BLaER1 treated with 17β-estradiol and CSF1 and Interleukin-3, amounts not matched to agents 10 nM and 100 nM (cell line): Measurements from ENCODE around the gene ARCN1.

Experiments used
- H3K27ac ChIP-seq, 11 experiments: shearing (Covaris generic); formaldehyde crosslinking; 2 replicates each; pipeline ENCODE4 v1.8.1; 2022
- H3K27me3 ChIP-seq, 11 experiments: shearing (Covaris generic); formaldehyde crosslinking; 2 replicates each; pipeline ENCODE4 v1.8.1; 2022
- H3K36me3 ChIP-seq, 11 experiments: shearing (Covaris generic); formaldehyde crosslinking; 2 replicates each; pipeline ENCODE4 v1.8.1; 2022
- H3K4me1 ChIP-seq, 10 experiments: shearing (Covaris generic); formaldehyde crosslinking; 2 replicates each; pipeline ENCODE4 v1.8.1; 2022
- H3K4me2 ChIP-seq, 11 experiments: shearing (Covaris generic); formaldehyde crosslinking; 2 replicates each; pipeline ENCODE4 v1.8.1; 2022
- H3K4me3 ChIP-seq, 10 experiments: shearing (Covaris generic); formaldehyde crosslinking; 2 replicates each; pipeline ENCODE4 v1.8.1; 2022
- H3K9ac ChIP-seq, 11 experiments: shearing (Covaris generic); formaldehyde crosslinking; 2 replicates each; pipeline ENCODE4 v1.8.1; 2022
- H3K9me3 ChIP-seq, 11 experiments: shearing (Covaris generic); formaldehyde crosslinking; replicated peaks in 1 of 11; 2 replicates each; pipeline ENCODE4 v1.8.1; 2022
- H4K20me1 ChIP-seq, 11 experiments: shearing (Covaris generic); formaldehyde crosslinking; 2 replicates each; pipeline ENCODE4 v1.8.1; 2022
- Cebpa-rat ChIP-seq, 11 experiments: shearing (Covaris generic); IDR thresholded peaks; 2 replicates each; pipeline ENCODE4 v1.8.1; 2022

The ARCN1 gene

GRCh38 chr11:118622376-118623268 is 50.4 kb downstream of the ARCN1 start:
- peaks cover 48 to 68% (median 51%) of the 10 kb centered on the region in 10 experiments for H3K4me1 ChIP-seq
- H3K27me3 ChIP-seq, result no peaks in the 10 kb centered on the region; a peak in 2 of 22 replicates
- H3K27ac ChIP-seq, result no peak overlapping the region
- peaks cover 0 to 28% (median 0%) of the 10 kb centered on the region in 11 experiments; a peak in 5 of 22 replicates for H4K20me1 ChIP-seq
- no peaks in the 10 kb centered on the region for H3K9me3 ChIP-seq
- no peak for TF ChIP-seq Cebpa-rat (IDR thresholded peaks at IDR 0.05)
- H3K9ac ChIP-seq, result peak overlapping the region in 7 of 11 experiments; percentile 72 to 85 (median 79); a peak in 10 of 22 replicates
- H3K4me3 ChIP-seq, result peak overlapping the region in 6 of 10 experiments; percentile 62 to 74 (median 67); a peak in 10 of 20 replicates
- H3K4me2 ChIP-seq, result peak overlapping the region; percentile 86 to 98 (median 94)
- peaks cover 0 to 31% (median 22%) of the 10 kb centered on the region in 11 experiments; a peak in 15 of 22 replicates for H3K36me3 ChIP-seq

GRCh38 chr11:118623269-118623655 is 51.1 kb downstream of the ARCN1 start:
- TF ChIP-seq Cebpa-rat (IDR thresholded peaks at IDR 0.05), result no peak
- no peaks in the 10 kb centered on the region for H3K9me3 ChIP-seq
- H3K9ac ChIP-seq, result peak overlapping the region in 3 of 11 experiments; percentile 15 to 85 (median 19); a peak in 1 of 22 replicates
- H3K27me3 ChIP-seq, result no peaks in the 10 kb centered on the region; a peak in 2 of 22 replicates
- H3K4me3 ChIP-seq, result no peak overlapping the region
- no peak overlapping the region for H3K27ac ChIP-seq
- H3K36me3 ChIP-seq, result peaks cover 0 to 37% (median 28%) of the 10 kb centered on the region in 11 experiments; a peak in 15 of 22 replicates
- peaks cover 48 to 62% (median 50%) of the 10 kb centered on the region in 10 experiments for H3K4me1 ChIP-seq
- H4K20me1 ChIP-seq, result peaks cover 0 to 34% (median 0%) of the 10 kb centered on the region in 11 experiments; a peak in 5 of 22 replicates
- peak overlapping the region; percentile 86 to 98 (median 94); a peak in 20 of 22 replicates for H3K4me2 ChIP-seq

- H4K20me1 ChIP-seq, result peaks cover 0 to 49% (median 0%) of the 10 kb centered on the region in 11 experiments; a peak in 5 of 22 replicates
- peaks cover 0 to 51% (median 34%) of the 10 kb centered on the region in 11 experiments; a peak in 15 of 22 replicates for H3K36me3 ChIP-seq
- H3K4me1 ChIP-seq, result peaks cover 31 to 44% (median 33%) of the 10 kb centered on the region in 10 experiments
- H3K9me3 ChIP-seq, result no peaks in the 10 kb centered on the region
- no peak overlapping the region for H3K27ac ChIP-seq
- no peaks in the 10 kb centered on the region; a peak in 2 of 22 replicates for H3K27me3 ChIP-seq
- H3K4me2 ChIP-seq, result no peak overlapping the region
- H3K4me3 ChIP-seq, result no peak overlapping the region
- no peak overlapping the region for H3K9ac ChIP-seq
- no peak for TF ChIP-seq Cebpa-rat (IDR thresholded peaks at IDR 0.05)
These were observed 53.0 kb downstream of the ARCN1 start for GRCh38 chr11:118625036-118625690.

GRCh38 chr11:118625976-118626375 is 53.8 kb downstream of the ARCN1 start:
- no peaks in the 10 kb centered on the region for H3K9me3 ChIP-seq
- peaks cover 24 to 44% (median 30%) of the 10 kb centered on the region in 10 experiments for H3K4me1 ChIP-seq
- H3K27ac ChIP-seq, result no peak overlapping the region
- H4K20me1 ChIP-seq, result peaks cover 0 to 52% (median 0%) of the 10 kb centered on the region in 11 experiments; a peak in 5 of 22 replicates
- H3K36me3 ChIP-seq, result peaks cover 0 to 54% (median 34%) of the 10 kb centered on the region in 11 experiments; a peak in 15 of 22 replicates
- no peaks in the 10 kb centered on the region; a peak in 2 of 22 replicates for H3K27me3 ChIP-seq
- H3K4me2 ChIP-seq, result no peak overlapping the region
- no peak overlapping the region for H3K4me3 ChIP-seq
- H3K9ac ChIP-seq, result no peak overlapping the region
- no peak for TF ChIP-seq Cebpa-rat (IDR thresholded peaks at IDR 0.05)

- Histone ChIP-seq H3K36me3 (peaks cover 0 to 69% (median 35%) of the 10 kb centered on the region in 11 experiments; a peak in 15 of 22 replicates), H3K4me1 (peaks cover 9 to 34% (median 18%) of the 10 kb centered on the region in 10 experiments), H3K9me3 (no peaks in the 10 kb centered on the region), H3K27me3 (no peaks in the 10 kb centered on the region), H3K27ac (no peak overlapping the region), H3K4me2 (no peak overlapping the region), H3K4me3 (no peak overlapping the region), H4K20me1 (peaks cover 0 to 53% (median 0%) of the 10 kb centered on the region in 11 experiments; a peak in 5 of 22 replicates), H3K9ac (no peak overlapping the region)
- no peak for TF ChIP-seq Cebpa-rat (IDR thresholded peaks at IDR 0.05)
These were observed 55.4 kb downstream of the ARCN1 start for GRCh38 chr11:118627566-118627965.

GRCh38 chr11:118628031-118628430 is 55.8 kb downstream of the ARCN1 start:
- no peak overlapping the region for H3K4me3 ChIP-seq
- no peaks in the 10 kb centered on the region for H3K27me3 ChIP-seq
- H3K27ac ChIP-seq, result no peak overlapping the region
- TF ChIP-seq Cebpa-rat (IDR thresholded peaks at IDR 0.05), result no peak
- no peak overlapping the region for H3K4me2 ChIP-seq
- H3K9me3 ChIP-seq, result no peaks in the 10 kb centered on the region
- no peak overlapping the region for H3K9ac ChIP-seq
- peaks cover 0 to 69% (median 35%) of the 10 kb centered on the region in 11 experiments; a peak in 15 of 22 replicates for H3K36me3 ChIP-seq
- peaks cover 4 to 32% (median 13%) of the 10 kb centered on the region in 10 experiments; a peak in 18 of 20 replicates for H3K4me1 ChIP-seq
- H4K20me1 ChIP-seq, result peaks cover 0 to 49% (median 0%) of the 10 kb centered on the region in 11 experiments; a peak in 5 of 22 replicates

GRCh38 chr11:118628432-118628831 is 56.2 kb downstream of the ARCN1 start:
- Histone ChIP-seq H3K27ac (no peak overlapping the region), H3K9ac (no peak overlapping the region), H4K20me1 (peaks cover 0 to 49% (median 0%) of the 10 kb centered on the region in 11 experiments; a peak in 5 of 22 replicates), H3K4me3 (no peak overlapping the region), H3K27me3 (no peaks in the 10 kb centered on the region), H3K36me3 (peaks cover 0 to 69% (median 35%) of the 10 kb centered on the region in 11 experiments; a peak in 15 of 22 replicates), H3K9me3 (no peaks in the 10 kb centered on the region), H3K4me2 (no peak overlapping the region), H3K4me1 (peaks cover under 1 to 32% (median 12%) of the 10 kb centered on the region in 10 experiments; a peak in 15 of 20 replicates)
- TF ChIP-seq Cebpa-rat (IDR thresholded peaks at IDR 0.05), result no peak

- Histone ChIP-seq H3K9me3 (no peaks in the 10 kb centered on the region), H3K4me3 (no peak overlapping the region), H3K4me2 (no peak overlapping the region), H4K20me1 (peaks cover 0 to 47% (median 0%) of the 10 kb centered on the region in 11 experiments; a peak in 5 of 22 replicates), H3K4me1 (peaks cover 2 to 37% (median 16%) of the 10 kb centered on the region in 10 experiments; a peak in 17 of 20 replicates), H3K9ac (no peak overlapping the region), H3K27me3 (no peaks in the 10 kb centered on the region), H3K36me3 (peaks cover 0 to 69% (median 35%) of the 10 kb centered on the region in 11 experiments; a peak in 15 of 22 replicates), H3K27ac (no peak overlapping the region)
- TF ChIP-seq Cebpa-rat (IDR thresholded peaks at IDR 0.05), result no peak
These were observed 56.8 kb downstream of the ARCN1 start for GRCh38 chr11:118628861-118629549.
